SK-N-SH (cell line): ENCODE measurements around the gene ANAPC5.

Source experiments
- CTCF ChIP-seq: fragments of 200-600 bp; sonication (generic); IDR thresholded peaks from 2 replicates; pipeline ENCODE4 v1.6.1; 2017; ENCODE audit warnings: antibody characterized with exemption, mild to moderate bottlenecking, moderate library complexity
- MXI1 ChIP-seq: IDR thresholded peaks from 2 replicates; pipeline ENCODE4 v1.6.1; 2012; ENCODE audit warnings: mild to moderate bottlenecking, low read depth, low read length, improper control_type of control experiment
- REST ChIP-seq: IDR thresholded peaks from 2 replicates; pipeline ENCODE4 v1.6.1; 2012; ENCODE audit warnings: mild to moderate bottlenecking, low read depth, low read length, moderate library complexity

DNA sequence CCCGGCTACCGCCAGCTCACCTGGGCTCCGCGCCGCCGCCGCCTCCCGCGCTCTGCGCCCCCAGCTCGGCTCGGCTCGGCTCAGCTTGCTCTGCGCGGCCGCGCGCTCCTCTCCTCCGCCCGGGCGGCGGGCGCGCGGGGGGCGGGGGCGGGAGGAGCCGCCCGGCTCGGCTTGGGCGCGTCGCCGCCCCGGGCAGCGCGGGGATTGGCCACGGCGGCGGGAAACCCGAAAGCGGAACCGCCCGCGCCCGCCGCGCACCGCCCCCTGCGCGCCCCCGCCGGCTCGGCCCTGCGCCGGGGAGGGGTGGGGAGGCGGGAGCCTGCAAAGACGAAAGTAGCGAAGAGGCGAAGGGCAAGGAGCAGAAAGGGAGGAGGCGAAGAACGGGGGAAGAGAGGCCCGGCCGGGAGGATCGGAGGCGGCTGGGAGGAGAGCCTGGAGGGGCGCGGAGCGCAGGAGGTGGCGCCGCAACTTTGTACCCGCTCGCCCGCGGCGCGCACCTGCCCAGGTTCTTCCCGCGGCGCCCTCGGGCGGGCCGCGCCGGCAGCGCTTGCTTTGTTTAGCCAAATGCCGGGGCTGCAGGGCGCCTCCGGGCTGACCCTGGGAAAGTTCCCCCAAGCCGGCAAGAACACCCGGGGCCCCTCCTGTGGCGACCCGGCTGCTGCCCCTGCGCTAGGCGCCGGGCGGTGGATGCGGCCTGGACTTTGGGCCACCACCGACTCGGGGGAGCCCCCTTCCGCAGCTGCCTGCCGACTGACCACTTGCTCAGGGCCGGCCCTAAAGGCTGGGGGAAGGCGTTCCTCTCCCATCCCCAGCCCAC, 55.4 kb downstream of the ANAPC5 start, which contains the start of gene CAMKK2:
- TF ChIP-seq CTCF (no peak; the same call in 1 of the 2 replicates), MXI1 (peak; percentile 16; the same call in 1 of the 2 replicates), REST (no peak)
